B cell (primary cell): Measurements from ENCODE around the gene SLC7A9.

Source experiments
- CTCF ChIP-seq: fragments of 200-600 bp; IDR thresholded peaks from one replicate; pipeline ENCODE4 v1.8.0; 2022; ENCODE audit warnings: antibody characterized with exemption, mild to moderate bottlenecking
- EZH2 ChIP-seq: IDR thresholded peaks from 2 replicates; pipeline ENCODE4 v1.6.1; 2012; ENCODE audit warnings: borderline replicate concordance, low read depth, mild to moderate bottlenecking, moderate library complexity, low read length; ENCODE audit not compliant: insufficient read depth, poor library complexity, severe bottlenecking

- TF ChIP-seq CTCF, result no peak
- TF ChIP-seq EZH2, result no peak
These were observed 3.5 kb downstream of the SLC7A9 start for GRCh38 chr19:32866061-32866460.
